Caco-2 (cell line): ENCODE measurements around the gene RRP8. TPM values are rescaled to one million over a fixed set of nuclear protein-coding genes. Genes with fewer than 3 reads are reported as not detected.

Experiments used
- BruUV-seq: library from RNA; stranded (reverse); fragments of 400-500 nt; replicated peaks from 2 replicates; lab custom pipeline; 2021; lab: Mats Ljungman, UMichigan
- CTCF ChIA-PET: fragments of 300-600 bp; sonication (Branson Sonifier 250); formaldehyde crosslinking; loops from one replicate; lab custom pipeline; 2022; ENCODE audit warnings: antibody characterized with exemption; lab: Charles Lee
- POLR2A ChIA-PET: fragments of 300-600 bp; sonication (Branson Sonifier 250); formaldehyde crosslinking; loops from one replicate; lab custom pipeline; 2022; ENCODE audit warnings: antibody characterized with exemption; lab: Charles Lee
- DNase-seq, 2 experiments: peaks; one replicate each; pipeline versions ENCODE4 v3.0.0 to v3.0.0-alpha.2; 2020 to 2022
- H3K27me3 ChIP-seq: replicated peaks from 2 replicates; pipeline ENCODE4 v1.6.0; 2011; ENCODE audit warnings: low read length; ENCODE audit not compliant: control insufficient read depth, insufficient read depth
- H3K36me3 ChIP-seq: 2 replicates; pipeline ENCODE4 v1.5.1; 2011; ENCODE audit warnings: low read length; ENCODE audit not compliant: control insufficient read depth, insufficient read depth
- H3K4me1 ChIP-seq: fragments of 250-450 bp; sonication (Bioruptor Pico); 2 replicates; pipeline ENCODE4 v1.5.1; 2020; ENCODE audit warnings: mild to moderate bottlenecking
- H3K4me3 ChIP-seq: 2 replicates; pipeline ENCODE4 v1.5.1; 2011; ENCODE audit warnings: low read depth, mild to moderate bottlenecking, control low read depth, low read length
- H3K9me3 ChIP-seq: fragments of 250-450 bp; sonication (Bioruptor Pico); 2 replicates; pipeline ENCODE4 v1.5.1; 2020; ENCODE audit warnings: mild to moderate bottlenecking, moderate library complexity
- H3K27ac Mint-ChIP-seq: one replicate; pipeline ENCODE4 v1.8.0; 2022; ENCODE audit warnings: mixed read lengths; ENCODE audit not compliant: unreplicated experiment
- H3K27me3 Mint-ChIP-seq: one replicate; pipeline ENCODE4 v1.8.0; 2022; ENCODE audit warnings: mixed read lengths; ENCODE audit not compliant: insufficient read depth, unreplicated experiment
- H3K36me3 Mint-ChIP-seq: one replicate; pipeline ENCODE4 v1.8.0; 2022; ENCODE audit warnings: mild to moderate bottlenecking, mixed read lengths; ENCODE audit not compliant: insufficient read depth, unreplicated experiment
- H3K4me1 Mint-ChIP-seq: one replicate; pipeline ENCODE4 v1.8.0; 2022; ENCODE audit warnings: low read depth, mixed read lengths; ENCODE audit not compliant: unreplicated experiment
- H3K4me3 Mint-ChIP-seq: one replicate; pipeline ENCODE4 v1.8.0; 2022; ENCODE audit warnings: mild to moderate bottlenecking, moderate library complexity, mixed read lengths; ENCODE audit not compliant: unreplicated experiment
- H3K9me3 Mint-ChIP-seq: one replicate; pipeline ENCODE4 v1.8.0; 2022; ENCODE audit warnings: mixed read lengths; ENCODE audit not compliant: unreplicated experiment
- intact Hi-C: fragments of 100-400 bp; cut with micrococcal nuclease; formaldehyde crosslinking; loops from one replicate; pipeline ENCODE4 v1.10.0; 2022; ENCODE audit not compliant: unreplicated experiment
- total RNA-seq: library from RNA; stranded (reverse); gene quantifications from 2 replicates; pipeline ENCODE4 v1.2.3, GENCODE V29; 2022
- TF ChIP-seq, protein P1 (sequence below), 2 experiments: fragments of 200-600 bp in 1 of 2; IDR thresholded peaks; 1 replicate in 1 of 2; 2 replicates in 1 of 2; pipeline versions ENCODE4 v1.5.1 to v1.8.0; 2011 to 2022; ENCODE audit warnings: antibody characterized with exemption in 1 of 2, control low read depth in 1 of 2, inconsistent platforms in 1 of 2, low read depth in 1 of 2, low read length in 1 of 2, mild to moderate bottlenecking in 1 of 2, moderate library complexity in 1 of 2; ENCODE audit not compliant: insufficient read depth in 1 of 2, severe bottlenecking in 1 of 2, unreplicated experiment in 1 of 2

The RRP8 gene
- total RNA-seq, 1 experiment from 2014 or later: 21.0 TPM

DNA sequence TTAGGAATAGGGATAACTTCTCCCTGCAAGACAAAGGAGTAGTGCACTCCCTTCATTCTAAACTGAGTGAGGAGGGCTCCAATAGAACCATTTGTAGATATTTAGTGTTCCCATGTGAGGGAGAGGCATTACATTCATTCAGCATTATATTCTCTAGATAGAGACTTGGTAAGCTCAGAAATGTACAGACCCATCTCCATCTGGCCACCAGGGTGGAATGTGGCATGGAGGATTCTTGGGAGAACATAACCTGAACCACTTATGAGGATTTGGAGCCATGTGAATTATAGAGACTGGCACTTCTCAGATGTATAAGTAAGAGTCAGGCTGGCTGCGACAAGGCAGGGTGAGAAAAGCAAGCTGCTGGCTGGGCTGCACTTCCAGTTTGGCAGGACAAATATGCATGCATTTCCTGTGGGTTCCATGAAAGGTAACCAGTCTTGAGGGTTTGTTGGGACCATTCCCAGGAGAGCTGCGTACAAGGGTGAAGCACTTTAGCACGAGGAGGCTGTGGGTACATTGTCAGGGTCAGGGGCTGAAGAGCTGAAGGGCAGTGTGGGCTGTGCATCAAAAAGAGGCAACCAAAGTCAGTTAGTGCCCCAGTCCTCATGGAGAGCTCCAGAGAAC lies 9.2 kb downstream of the RRP8 start:
- intact Hi-C loops: no loop called here
- no peaks in the 10 kb centered on the region for H3K27me3 Mint-ChIP-seq
- Histone ChIP-seq H3K36me3 (no peaks in the 10 kb centered on the region; the same call in none of the 2 replicates), H3K4me1 (peaks cover 7% of the 10 kb centered on the region; the same call in 1 of the 2 replicates), H3K4me3 (no peak overlapping the region), H3K9me3 (no peaks in the 10 kb centered on the region), H3K27me3 (no peaks in the 10 kb centered on the region)
- DNase-seq: no peak
- TF ChIP-seq, protein P1, sequence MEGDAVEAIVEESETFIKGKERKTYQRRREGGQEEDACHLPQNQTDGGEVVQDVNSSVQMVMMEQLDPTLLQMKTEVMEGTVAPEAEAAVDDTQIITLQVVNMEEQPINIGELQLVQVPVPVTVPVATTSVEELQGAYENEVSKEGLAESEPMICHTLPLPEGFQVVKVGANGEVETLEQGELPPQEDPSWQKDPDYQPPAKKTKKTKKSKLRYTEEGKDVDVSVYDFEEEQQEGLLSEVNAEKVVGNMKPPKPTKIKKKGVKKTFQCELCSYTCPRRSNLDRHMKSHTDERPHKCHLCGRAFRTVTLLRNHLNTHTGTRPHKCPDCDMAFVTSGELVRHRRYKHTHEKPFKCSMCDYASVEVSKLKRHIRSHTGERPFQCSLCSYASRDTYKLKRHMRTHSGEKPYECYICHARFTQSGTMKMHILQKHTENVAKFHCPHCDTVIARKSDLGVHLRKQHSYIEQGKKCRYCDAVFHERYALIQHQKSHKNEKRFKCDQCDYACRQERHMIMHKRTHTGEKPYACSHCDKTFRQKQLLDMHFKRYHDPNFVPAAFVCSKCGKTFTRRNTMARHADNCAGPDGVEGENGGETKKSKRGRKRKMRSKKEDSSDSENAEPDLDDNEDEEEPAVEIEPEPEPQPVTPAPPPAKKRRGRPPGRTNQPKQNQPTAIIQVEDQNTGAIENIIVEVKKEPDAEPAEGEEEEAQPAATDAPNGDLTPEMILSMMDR (IDR thresholded peaks at IDR 0.05; ENCODE audit: insufficient read depth in 1 of 2, low read depth in 1 of 2, low read length in 1 of 2, severe bottlenecking in 1 of 2, unreplicated experiment in 1 of 2): no peak
- POLR2A ChIA-PET: no interaction called here
- H3K4me3 Mint-ChIP-seq: no peak overlapping the region
- H3K9me3 Mint-ChIP-seq: no peaks in the 10 kb centered on the region
- CTCF ChIA-PET: interaction anchor here (0.6 kb wide), 1 partner anchor 89 kb away, joined by 3 read pairs; the partner anchor contains the start of gene MRPL17
- BruUV-seq: no TSS peak
- H3K36me3 Mint-ChIP-seq: peaks cover 19% of the 10 kb centered on the region
- H3K27ac Mint-ChIP-seq: no peak overlapping the region
- H3K4me1 Mint-ChIP-seq: no peaks in the 10 kb centered on the region

DNA sequence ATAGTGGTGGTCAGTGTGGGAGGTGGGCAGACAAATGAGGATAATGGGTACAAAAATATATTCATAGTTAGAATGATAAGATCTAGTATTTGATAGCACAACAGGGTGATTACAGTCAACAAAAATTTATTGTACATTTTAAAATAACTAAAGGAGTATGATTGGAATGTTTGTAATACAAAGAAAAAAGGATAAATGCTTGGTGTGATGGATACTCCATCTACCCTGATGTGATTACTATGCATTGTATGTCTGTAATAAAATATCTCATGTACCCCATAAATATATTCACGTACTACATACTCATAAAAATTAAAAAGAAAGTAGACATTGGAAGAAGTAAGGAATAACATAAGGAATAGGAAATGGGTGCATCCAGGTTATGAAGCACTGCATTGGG lies 15.4 kb downstream of the RRP8 start:
- ChIA-PET CTCF (no interaction called here), POLR2A (no interaction called here)
- no TSS peak for BruUV-seq
- no peak overlapping the region for H3K27ac Mint-ChIP-seq
- H3K36me3 Mint-ChIP-seq: peaks cover 8% of the 10 kb centered on the region
- peaks cover 8% of the 10 kb centered on the region; the same call in 1 of the 2 replicates for H3K9me3 ChIP-seq
- intact Hi-C loops: no loop called here
- no peaks in the 10 kb centered on the region for H3K4me1 Mint-ChIP-seq
- no peak overlapping the region for H3K4me3 ChIP-seq
- DNase-seq: no peak
- H3K4me3 Mint-ChIP-seq: no peak overlapping the region
- H3K36me3 ChIP-seq: no peaks in the 10 kb centered on the region; the same call in 1 of the 2 replicates
- H3K27me3 ChIP-seq: no peaks in the 10 kb centered on the region
- H3K27me3 Mint-ChIP-seq: no peaks in the 10 kb centered on the region
- peaks cover 20% of the 10 kb centered on the region for H3K9me3 Mint-ChIP-seq
- no peaks in the 10 kb centered on the region for H3K4me1 ChIP-seq
- TF ChIP-seq, protein P1 (IDR thresholded peaks at IDR 0.05; ENCODE audit: insufficient read depth in 1 of 2, low read depth in 1 of 2, low read length in 1 of 2, severe bottlenecking in 1 of 2, unreplicated experiment in 1 of 2): no peak

DNA sequence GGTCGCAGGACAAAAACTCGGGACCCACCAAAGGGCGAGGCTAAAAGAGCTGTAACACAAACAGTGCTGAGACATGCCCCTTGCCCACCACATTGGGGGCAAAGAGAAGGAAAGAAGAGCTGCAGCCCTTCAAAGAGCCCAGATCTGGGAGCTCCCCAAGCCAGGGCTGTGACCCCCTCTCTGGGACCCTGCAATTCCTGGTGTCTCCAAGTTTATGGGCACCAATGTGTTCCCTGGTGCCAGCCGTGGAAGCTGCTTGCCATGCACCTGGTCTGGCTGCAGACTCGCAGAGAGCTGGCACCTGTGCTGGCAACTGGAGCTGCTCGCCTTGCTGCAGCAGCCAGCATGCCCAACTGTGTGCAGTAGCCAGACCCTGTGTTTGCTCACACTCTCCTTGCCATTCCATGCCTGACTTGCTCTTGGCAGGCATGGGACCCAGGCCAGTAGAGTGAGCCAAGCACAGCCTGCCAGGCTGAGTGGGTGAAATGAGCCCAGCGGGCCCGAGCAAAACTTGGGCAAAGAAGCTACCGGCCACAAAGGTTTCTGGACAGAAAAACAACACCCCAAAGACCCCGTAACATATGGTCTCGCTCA lies 16.0 kb downstream of the RRP8 start:
- Histone ChIP-seq H3K27me3 (no peaks in the 10 kb centered on the region), H3K4me3 (no peak overlapping the region), H3K9me3 (peaks cover 8% of the 10 kb centered on the region), H3K4me1 (no peaks in the 10 kb centered on the region), H3K36me3 (no peaks in the 10 kb centered on the region; the same call in 1 of the 2 replicates)
- ChIA-PET POLR2A (no interaction called here), CTCF (no interaction called here)
- no TSS peak for BruUV-seq
- peaks cover 26% of the 10 kb centered on the region for H3K9me3 Mint-ChIP-seq
- H3K27ac Mint-ChIP-seq: no peak overlapping the region
- intact Hi-C loops: no loop called here
- H3K36me3 Mint-ChIP-seq: peaks cover 8% of the 10 kb centered on the region
- no peaks in the 10 kb centered on the region for H3K4me1 Mint-ChIP-seq
- DNase-seq: no peak
- no peaks in the 10 kb centered on the region for H3K27me3 Mint-ChIP-seq
- H3K4me3 Mint-ChIP-seq: no peak overlapping the region
- TF ChIP-seq, protein P1 (IDR thresholded peaks at IDR 0.05; ENCODE audit: insufficient read depth in 1 of 2, low read depth in 1 of 2, low read length in 1 of 2, severe bottlenecking in 1 of 2, unreplicated experiment in 1 of 2): no peak
